Astrocyte (in vitro differentiated cells and primary cell): Measurements from ENCODE around the gene SAMD4B.

Experiments used
- EZH2 ChIP-seq: IDR thresholded peaks from 2 replicates; pipeline ENCODE4 v1.6.1; 2012; ENCODE audit warnings: mild to moderate bottlenecking, low read length, inconsistent platforms; ENCODE audit not compliant: insufficient read depth
- TF ChIP-seq, protein P1 (sequence below): IDR thresholded peaks from 2 replicates; pipeline ENCODE4 v1.5.1; 2011; ENCODE audit warnings: low read depth, mild to moderate bottlenecking, inconsistent platforms, low read length, moderate library complexity; ENCODE audit not compliant: insufficient read depth

DNA sequence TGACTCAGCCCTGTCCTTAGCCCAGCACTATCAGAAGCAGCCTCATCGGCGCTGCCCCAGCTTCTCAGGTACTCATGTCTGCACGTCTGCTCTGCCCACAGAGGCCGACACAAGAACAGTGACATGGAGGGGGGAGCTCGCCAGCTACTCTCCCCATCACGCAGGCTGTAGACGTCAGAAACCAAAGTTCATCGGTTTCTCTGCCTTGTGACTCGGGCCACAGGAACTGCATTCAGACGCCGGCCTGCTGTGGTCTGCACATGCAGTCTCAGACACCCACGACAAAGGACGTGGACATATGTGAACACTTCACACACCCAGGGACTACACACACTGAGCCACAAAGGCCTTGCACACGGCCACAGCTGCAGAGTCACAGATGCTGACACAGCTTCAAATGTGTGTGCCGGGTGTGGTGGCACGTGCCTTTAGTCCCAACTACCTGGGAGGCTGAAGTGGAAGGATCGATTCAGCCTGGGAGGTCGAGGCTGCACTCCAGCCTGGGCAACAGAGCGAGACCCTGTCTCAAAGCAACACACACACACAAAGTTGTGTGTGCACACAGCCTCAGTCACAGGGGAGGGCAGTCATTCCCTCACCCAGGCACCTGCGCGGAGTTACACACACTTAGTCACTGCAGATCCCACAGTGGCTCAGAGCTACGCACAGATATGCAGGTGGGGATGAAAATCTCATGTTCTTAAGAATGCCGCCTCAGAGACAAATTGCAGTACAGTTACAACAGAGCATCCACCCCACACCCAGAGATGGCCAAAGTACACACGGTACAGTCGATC, 59.5 kb downstream of the SAMD4B start:
- TF ChIP-seq, protein P1, sequence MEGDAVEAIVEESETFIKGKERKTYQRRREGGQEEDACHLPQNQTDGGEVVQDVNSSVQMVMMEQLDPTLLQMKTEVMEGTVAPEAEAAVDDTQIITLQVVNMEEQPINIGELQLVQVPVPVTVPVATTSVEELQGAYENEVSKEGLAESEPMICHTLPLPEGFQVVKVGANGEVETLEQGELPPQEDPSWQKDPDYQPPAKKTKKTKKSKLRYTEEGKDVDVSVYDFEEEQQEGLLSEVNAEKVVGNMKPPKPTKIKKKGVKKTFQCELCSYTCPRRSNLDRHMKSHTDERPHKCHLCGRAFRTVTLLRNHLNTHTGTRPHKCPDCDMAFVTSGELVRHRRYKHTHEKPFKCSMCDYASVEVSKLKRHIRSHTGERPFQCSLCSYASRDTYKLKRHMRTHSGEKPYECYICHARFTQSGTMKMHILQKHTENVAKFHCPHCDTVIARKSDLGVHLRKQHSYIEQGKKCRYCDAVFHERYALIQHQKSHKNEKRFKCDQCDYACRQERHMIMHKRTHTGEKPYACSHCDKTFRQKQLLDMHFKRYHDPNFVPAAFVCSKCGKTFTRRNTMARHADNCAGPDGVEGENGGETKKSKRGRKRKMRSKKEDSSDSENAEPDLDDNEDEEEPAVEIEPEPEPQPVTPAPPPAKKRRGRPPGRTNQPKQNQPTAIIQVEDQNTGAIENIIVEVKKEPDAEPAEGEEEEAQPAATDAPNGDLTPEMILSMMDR, result no peak
- no peak for TF ChIP-seq EZH2
